ENCODE measurements around the gene MYO3B.

DNA sequence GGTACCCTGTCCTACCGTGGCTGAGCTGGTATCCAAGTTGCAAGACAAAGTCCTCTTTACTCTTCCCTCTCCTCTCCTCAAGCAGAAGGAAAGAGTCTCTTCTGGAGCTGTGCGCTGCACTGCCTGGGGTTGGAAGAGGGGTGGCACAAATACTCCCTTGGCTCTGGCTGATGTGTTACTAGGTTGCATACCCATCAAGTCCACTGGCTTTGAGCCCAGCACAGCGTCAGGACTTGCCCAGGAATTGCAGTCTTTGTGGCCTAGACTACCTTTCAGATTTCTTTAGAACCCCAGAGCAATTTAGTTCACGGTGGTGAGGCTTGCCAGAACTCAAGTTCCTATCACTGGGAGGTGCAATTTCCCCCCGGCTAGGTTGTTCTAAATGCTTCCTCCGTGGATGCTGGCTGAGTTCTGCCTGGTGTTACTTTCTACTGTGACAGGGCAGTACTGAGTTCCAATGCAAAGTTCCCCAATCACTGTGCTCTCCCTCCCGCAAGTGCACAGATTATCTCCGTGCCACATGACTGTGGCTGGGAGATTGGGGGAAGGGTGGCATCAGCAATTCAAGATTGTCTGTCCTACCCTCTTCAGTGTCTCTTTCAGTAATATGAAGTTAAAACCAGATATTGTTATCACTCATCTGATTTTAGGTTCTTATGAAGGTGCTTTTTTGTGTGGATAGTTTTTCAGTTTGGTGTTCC, 13.4 kb downstream of the MYO3B start:
- TF ChIP-seq CTCF (IDR thresholded peaks at IDR 0.05; ENCODE audit: insufficient read depth, low read length, poor library complexity, severe bottlenecking) (no peak), EZH2phosphoT487 (conservative IDR thresholded peaks at IDR 0.05; ENCODE audit: low read length) (no peak)

Data from SU-DHL-6 (cell line).